ENCODE results near the gene RPL37.
"Not testable (repeated sequence)": the region's sequence is repeated elsewhere in the genome, so short reads cannot be mapped to it uniquely, and the experiment has no call there.

The RPL37 gene

GRCh38 chr5:40834849-40835787 is at the start of gene RPL37 (continued):
- TF ChIP-seq, protein P1, sequence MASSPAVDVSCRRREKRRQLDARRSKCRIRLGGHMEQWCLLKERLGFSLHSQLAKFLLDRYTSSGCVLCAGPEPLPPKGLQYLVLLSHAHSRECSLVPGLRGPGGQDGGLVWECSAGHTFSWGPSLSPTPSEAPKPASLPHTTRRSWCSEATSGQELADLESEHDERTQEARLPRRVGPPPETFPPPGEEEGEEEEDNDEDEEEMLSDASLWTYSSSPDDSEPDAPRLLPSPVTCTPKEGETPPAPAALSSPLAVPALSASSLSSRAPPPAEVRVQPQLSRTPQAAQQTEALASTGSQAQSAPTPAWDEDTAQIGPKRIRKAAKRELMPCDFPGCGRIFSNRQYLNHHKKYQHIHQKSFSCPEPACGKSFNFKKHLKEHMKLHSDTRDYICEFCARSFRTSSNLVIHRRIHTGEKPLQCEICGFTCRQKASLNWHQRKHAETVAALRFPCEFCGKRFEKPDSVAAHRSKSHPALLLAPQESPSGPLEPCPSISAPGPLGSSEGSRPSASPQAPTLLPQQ (tag by site-specific recombination; IDR thresholded peaks at IDR 0.05): peak; percentile 96
- TF ChIP-seq ZNF140 (tag by site-specific recombination; IDR thresholded peaks at IDR 0.05): no peak
- TF ChIP-seq ZNF133 (tag by site-specific recombination; IDR thresholded peaks at IDR 0.05): no peak
- peak; percentile 98 for TF ChIP-seq ZNF335 (tag by site-specific recombination; conservative IDR thresholded peaks at IDR 0.05)
- TF ChIP-seq ZNF433 (tag by site-specific recombination; IDR thresholded peaks at IDR 0.05; ENCODE audit: low read depth): no peak

DNA sequence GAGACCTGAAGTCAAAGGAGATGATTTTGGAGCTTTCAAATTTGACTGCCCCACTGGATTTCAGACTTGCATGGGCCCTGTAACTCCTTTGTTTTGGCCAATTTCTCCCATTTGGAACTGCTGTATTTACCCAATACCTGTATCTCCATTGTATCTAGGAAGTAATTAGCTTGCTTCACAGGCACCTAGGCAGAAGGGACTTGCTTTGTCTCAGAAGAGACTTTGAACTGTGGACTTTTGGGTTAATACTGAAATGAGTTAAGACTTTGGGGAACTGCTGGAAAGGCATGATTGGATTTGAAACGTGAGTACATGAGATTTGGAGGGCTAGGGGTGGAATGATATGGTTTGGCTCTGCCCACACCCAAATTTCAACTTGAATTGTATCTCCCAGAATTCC is 48.0 kb upstream of the RPL37 start:
- H3K36me3 ChIP-seq (ENCODE audit: control insufficient read depth in 2 of 2, insufficient read depth in 1 of 2, low read length in 2 of 2); H3K4me1 ChIP-seq (ENCODE audit: control insufficient read depth, insufficient read depth, low read length); H3K4me3 ChIP-seq (ENCODE audit: low read depth, low read length); H3K9me3 ChIP-seq (ENCODE audit: control insufficient read depth, insufficient read depth, low read depth, low read length); H3K27ac ChIP-seq (ENCODE audit: extremely low read depth, low read depth, low read length); CTCF ChIA-PET; POLR2A ChIA-PET: not testable (repeated sequence)

- Histone ChIP-seq H3K4me1 (ENCODE audit: control insufficient read depth, insufficient read depth, low read length) (no peaks in the 10 kb centered on the region), H3K9me3 (ENCODE audit: control insufficient read depth, insufficient read depth, low read depth, low read length) (no peaks in the 10 kb centered on the region), H3K36me3 (ENCODE audit: control insufficient read depth in 2 of 2, insufficient read depth in 1 of 2, low read length in 2 of 2) (no peaks in the 10 kb centered on the region), H3K4me3 (ENCODE audit: low read depth, low read length) (no peak overlapping the region), H3K27ac (ENCODE audit: extremely low read depth, low read depth, low read length) (no peak overlapping the region)
- POLR2A ChIA-PET: no interaction called here
- TF ChIP-seq ZNF239 (tag by site-specific recombination; IDR thresholded peaks at IDR 0.05): no peak
- peak; percentile 99 for TF ChIP-seq ZNF585B (tag by site-specific recombination; IDR thresholded peaks at IDR 0.05)
- TF ChIP-seq ZNF362 (tag by site-specific recombination; IDR thresholded peaks at IDR 0.05): no peak
- CTCF ChIA-PET: no interaction called here
Measured at GRCh38 chr5:40882291-40882690, 47.3 kb upstream of the RPL37 start.

GRCh38 chr5:40879163-40879942 is 44.3 kb upstream of the RPL37 start:
- CTCF ChIA-PET: interaction anchor here (0.6 to 1.8 kb wide), 20 partner anchors 8 to 1421 kb away, joined by 3 to 6 read pairs (median 3); no protein-coding TSS in a partner anchor
- Histone ChIP-seq H3K4me3 (ENCODE audit: low read depth, low read length) (no peak overlapping the region), H3K27ac (ENCODE audit: extremely low read depth, low read depth, low read length) (no peak overlapping the region), H3K4me1 (ENCODE audit: control insufficient read depth, insufficient read depth, low read length) (no peaks in the 10 kb centered on the region), H3K9me3 (ENCODE audit: control insufficient read depth, insufficient read depth, low read depth, low read length) (no peaks in the 10 kb centered on the region), H3K36me3 (ENCODE audit: control insufficient read depth in 2 of 2, insufficient read depth in 1 of 2, low read length in 2 of 2) (no peaks in the 10 kb centered on the region)
- POLR2A ChIA-PET: no interaction called here
- TF ChIP-seq ZNF654 (tag by site-specific recombination; IDR thresholded peaks at IDR 0.05; ENCODE audit: low read depth): peak; percentile 95
- no peak for TF ChIP-seq MYNN (tag by site-specific recombination; IDR thresholded peaks at IDR 0.05; ENCODE audit: borderline replicate concordance)
- TF ChIP-seq, protein P2, sequence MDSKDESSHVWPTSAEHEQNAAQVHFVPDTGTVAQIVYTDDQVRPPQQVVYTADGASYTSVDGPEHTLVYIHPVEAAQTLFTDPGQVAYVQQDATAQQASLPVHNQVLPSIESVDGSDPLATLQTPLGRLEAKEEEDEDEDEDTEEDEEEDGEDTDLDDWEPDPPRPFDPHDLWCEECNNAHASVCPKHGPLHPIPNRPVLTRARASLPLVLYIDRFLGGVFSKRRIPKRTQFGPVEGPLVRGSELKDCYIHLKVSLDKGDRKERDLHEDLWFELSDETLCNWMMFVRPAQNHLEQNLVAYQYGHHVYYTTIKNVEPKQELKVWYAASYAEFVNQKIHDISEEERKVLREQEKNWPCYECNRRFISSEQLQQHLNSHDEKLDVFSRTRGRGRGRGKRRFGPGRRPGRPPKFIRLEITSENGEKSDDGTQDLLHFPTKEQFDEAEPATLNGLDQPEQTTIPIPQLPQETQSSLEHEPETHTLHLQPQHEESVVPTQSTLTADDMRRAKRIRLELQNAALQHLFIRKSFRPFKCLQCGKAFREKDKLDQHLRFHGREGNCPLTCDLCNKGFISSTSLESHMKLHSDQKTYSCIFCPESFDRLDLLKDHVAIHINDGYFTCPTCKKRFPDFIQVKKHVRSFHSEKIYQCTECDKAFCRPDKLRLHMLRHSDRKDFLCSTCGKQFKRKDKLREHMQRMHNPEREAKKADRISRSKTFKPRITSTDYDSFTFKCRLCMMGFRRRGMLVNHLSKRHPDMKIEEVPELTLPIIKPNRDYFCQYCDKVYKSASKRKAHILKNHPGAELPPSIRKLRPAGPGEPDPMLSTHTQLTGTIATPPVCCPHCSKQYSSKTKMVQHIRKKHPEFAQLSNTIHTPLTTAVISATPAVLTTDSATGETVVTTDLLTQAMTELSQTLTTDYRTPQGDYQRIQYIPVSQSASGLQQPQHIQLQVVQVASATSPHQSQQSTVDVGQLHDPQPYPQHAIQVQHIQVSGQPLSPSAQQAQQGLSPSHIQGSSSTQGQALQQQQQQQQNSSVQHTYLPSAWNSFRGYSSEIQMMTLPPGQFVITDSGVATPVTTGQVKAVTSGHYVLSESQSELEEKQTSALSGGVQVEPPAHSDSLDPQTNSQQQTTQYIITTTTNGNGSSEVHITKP (tag by site-specific recombination; IDR thresholded peaks at IDR 0.05): peak; percentile 27; the same call in 1 of the 2 replicates

Data from HEK293 (cell line).